Endodermal cell (in vitro differentiated cells): ENCODE measurements around the gene AGPS. TPM values are rescaled to one million over a fixed set of nuclear protein-coding genes. Genes with fewer than 3 reads are reported as not detected.

Source experiments
- DNase-seq: peaks from one replicate; pipeline ENCODE4 v3.0.0-alpha.2; 2017
- H3K27ac ChIP-seq: 2 replicates; pipeline ENCODE4 v1.5.1; 2013; ENCODE audit warnings: mild to moderate bottlenecking, low read depth, low read length, moderate library complexity
- H3K27me3 ChIP-seq: 2 replicates; pipeline ENCODE4 v1.6.1; 2013; ENCODE audit warnings: mild to moderate bottlenecking, low read length, moderate library complexity; ENCODE audit not compliant: insufficient read depth, control insufficient read depth, poor library complexity, severe bottlenecking
- H3K36me3 ChIP-seq: 2 replicates; pipeline ENCODE4 v1.7.0; 2013; ENCODE audit warnings: mild to moderate bottlenecking, low read length, moderate library complexity; ENCODE audit not compliant: control insufficient read depth, insufficient read depth
- H3K4me1 ChIP-seq: one replicate; pipeline ENCODE4 v1.7.0; 2013; ENCODE audit warnings: low read length; ENCODE audit not compliant: control insufficient read depth, insufficient read depth
- H3K4me3 ChIP-seq: 2 replicates; pipeline ENCODE4 v1.5.1; 2013; ENCODE audit warnings: mild to moderate bottlenecking, low read length, moderate library complexity
- H3K9ac ChIP-seq: 2 replicates; pipeline ENCODE4 v1.6.1; 2013; ENCODE audit warnings: mild to moderate bottlenecking, low read length, moderate library complexity; ENCODE audit not compliant: poor library complexity, severe bottlenecking; ENCODE audit errors: extremely low read depth
- H3K9me3 ChIP-seq: 2 replicates; pipeline ENCODE4 v1.6.1; 2013; ENCODE audit warnings: mild to moderate bottlenecking, low read length, moderate library complexity; ENCODE audit not compliant: control insufficient read depth
- H3K27ac Mint-ChIP-seq: 2 replicates; pipeline ENCODE4 v1.8.0; 2020; ENCODE audit warnings: mixed read lengths
- H3K27me3 Mint-ChIP-seq: 2 replicates; pipeline ENCODE4 v1.8.0; 2021; ENCODE audit warnings: mild to moderate bottlenecking, mixed read lengths; ENCODE audit not compliant: insufficient read depth
- H3K36me3 Mint-ChIP-seq: 2 replicates; pipeline ENCODE4 v1.8.0; 2020; ENCODE audit warnings: low read depth, mixed read lengths
- H3K4me1 Mint-ChIP-seq: 2 replicates; pipeline ENCODE4 v1.8.0; 2020; ENCODE audit warnings: mixed read lengths
- H3K4me3 Mint-ChIP-seq: 2 replicates; pipeline ENCODE4 v1.8.0; 2020; ENCODE audit warnings: mild to moderate bottlenecking, moderate library complexity, mixed read lengths
- H3K9me3 Mint-ChIP-seq: 2 replicates; pipeline ENCODE4 v1.8.0; 2020; ENCODE audit warnings: mild to moderate bottlenecking, mixed read lengths
- CTCF ChIP-seq: fragments of 200-600 bp; sonication (generic); conservative IDR thresholded peaks from 2 replicates; pipeline ENCODE4 v1.5.0; 2021; ENCODE audit warnings: antibody characterized with exemption, mild to moderate bottlenecking
- WGBS, 2 experiments: methylation state at CpG; one replicate each; pipeline versions ENCODE4 v1.1.5 to v1.1.7; 2013; ENCODE audit warnings: missing lambda C conversion rate in 2 of 2, mixed read lengths in 1 of 2; ENCODE audit not compliant: insufficient coverage in 1 of 2, insufficient read length in 1 of 2; 5-methylcytosine and 5-hydroxymethylcytosine counted together
- total RNA-seq, 2 donors: library from RNA; stranded (reverse); fragmentation: NEBNext Ultra II Directional in 1 of 2; extraction: Animal tissue kit (Norgen Biotek cat#: 25700) in 1 of 2; gene quantifications; 2 replicates in 1 of 2; 3 replicates in 1 of 2; pipeline ENCODE4 v1.2.1, GENCODE V29; 2021

Gene AGPS
- total RNA-seq, 2 donors from 2014 or later, result 76.8 to 86.1 TPM

- Histone ChIP-seq H3K36me3 (peaks cover 10% of the 10 kb centered on the region), H3K4me1 (no peaks in the 10 kb centered on the region), H3K4me3 (no peak overlapping the region), H3K9ac (no peak overlapping the region), H3K9me3 (peaks cover 37% of the 10 kb centered on the region), H3K27ac (no peak overlapping the region), H3K27me3 (no peaks in the 10 kb centered on the region)
- TF ChIP-seq CTCF, result no peak
- no peaks in the 10 kb centered on the region for H3K27me3 Mint-ChIP-seq
- 78 to 98% methylated on average over 1 of the region's 1 CpG for WGBS, 2 experiments
- H3K4me3 Mint-ChIP-seq, result no peak overlapping the region
- H3K36me3 Mint-ChIP-seq, result peaks cover 43% of the 10 kb centered on the region
- DNase-seq, result no peak
- H3K9me3 Mint-ChIP-seq, result peaks cover 26% of the 10 kb centered on the region
- H3K27ac Mint-ChIP-seq, result no peak overlapping the region
- H3K4me1 Mint-ChIP-seq, result peaks cover 5% of the 10 kb centered on the region
Observed at GRCh38 chr2:177547772-177548171, 155.2 kb downstream of the AGPS start.

GRCh38 chr2:177548636-177549035, 156.1 kb downstream of the AGPS start:
- Histone ChIP-seq H3K9me3 (peaks cover 28% of the 10 kb centered on the region), H3K27me3 (no peaks in the 10 kb centered on the region), H3K36me3 (peaks cover 5% of the 10 kb centered on the region), H3K4me1 (no peaks in the 10 kb centered on the region), H3K4me3 (no peak overlapping the region), H3K9ac (no peak overlapping the region), H3K27ac (no peak overlapping the region)
- no peak overlapping the region for H3K4me3 Mint-ChIP-seq
- H3K9me3 Mint-ChIP-seq, result peaks cover 26% of the 10 kb centered on the region
- TF ChIP-seq CTCF, result no peak
- no peak overlapping the region for H3K27ac Mint-ChIP-seq
- H3K27me3 Mint-ChIP-seq, result no peaks in the 10 kb centered on the region
- DNase-seq, result no peak
- no peaks in the 10 kb centered on the region for H3K4me1 Mint-ChIP-seq
- H3K36me3 Mint-ChIP-seq, result peaks cover 35% of the 10 kb centered on the region

- H3K4me3 ChIP-seq, result no peak overlapping the region
- no peaks in the 10 kb centered on the region for H3K4me1 ChIP-seq
- no peak for TF ChIP-seq CTCF
- no peaks in the 10 kb centered on the region for H3K36me3 ChIP-seq
- Mint-ChIP-seq H3K4me1 (no peaks in the 10 kb centered on the region), H3K9me3 (peaks cover 26% of the 10 kb centered on the region), H3K4me3 (no peak overlapping the region), H3K36me3 (peaks cover 30% of the 10 kb centered on the region), H3K27ac (no peak overlapping the region), H3K27me3 (no peaks in the 10 kb centered on the region)
- no peaks in the 10 kb centered on the region for H3K27me3 ChIP-seq
- no peak overlapping the region for H3K9ac ChIP-seq
- peaks cover 25% of the 10 kb centered on the region for H3K9me3 ChIP-seq
- no peak overlapping the region for H3K27ac ChIP-seq
- no peak for DNase-seq
Observed at GRCh38 chr2:177549171-177549570, 156.6 kb downstream of the AGPS start.
